H1 (cell line): Measurements from ENCODE around the gene TPRA1. TPM values are rescaled to one million over a fixed set of nuclear protein-coding genes. Genes with fewer than 3 reads are reported as not detected.

Source experiments
- ASH2L ChIP-seq: fragments of 200-600, 300-600 bp; sonication (generic); IDR thresholded peaks from one replicate; pipeline ENCODE4 v1.7.1; 2017; ENCODE audit warnings: low read length
- CHD1 ChIP-seq: IDR thresholded peaks from 2 replicates; pipeline ENCODE4 v1.6.1; 2012; ENCODE audit warnings: low read depth, low read length, improper control_type of control experiment
- CTBP2 ChIP-seq: IDR thresholded peaks from 2 replicates; pipeline ENCODE4 v1.7.0; 2011; ENCODE audit warnings: borderline replicate concordance, mild to moderate bottlenecking, moderate library complexity, mixed read lengths, low read length; ENCODE audit not compliant: insufficient read depth, insufficient read length
- EGR1 ChIP-seq: IDR thresholded peaks from 2 replicates; pipeline ENCODE4 v1.6.1; 2011; ENCODE audit warnings: low read depth, low read length, borderline replicate concordance
- JUND ChIP-seq: IDR thresholded peaks from 2 replicates; pipeline ENCODE4 v1.6.1; 2011; ENCODE audit warnings: mild to moderate bottlenecking, improper control_type of control experiment, low read length
- KDM5A ChIP-seq: fragments of 200-600 bp; IDR thresholded peaks from 2 replicates; pipeline ENCODE4 v1.7.1; 2012; ENCODE audit warnings: mild to moderate bottlenecking, low read length, inconsistent platforms, mixed read lengths
- MAX ChIP-seq: IDR thresholded peaks from 2 replicates; pipeline ENCODE4 v1.6.1; 2012; ENCODE audit warnings: inconsistent platforms
- POLR2AphosphoS5 ChIP-seq: IDR thresholded peaks from 2 replicates; pipeline ENCODE4 v1.6.1; 2011; ENCODE audit warnings: low read depth, low read length
- SIN3A ChIP-seq, 2 experiments: IDR thresholded peaks in 1 of 2; conservative IDR thresholded peaks in 1 of 2; 2 replicates each; pipeline ENCODE4 v1.6.1; 2011 to 2012; ENCODE audit warnings: low read length in 2 of 2, improper control_type of control experiment in 1 of 2, low read depth in 1 of 2, mild to moderate bottlenecking in 1 of 2
- SUZ12 ChIP-seq: fragments of 200-600 bp; sonication (generic); IDR thresholded peaks from 2 replicates; pipeline ENCODE4 v1.6.1; 2012; ENCODE audit warnings: mild to moderate bottlenecking, inconsistent platforms, low read length, moderate library complexity, mixed read lengths
- TAF1 ChIP-seq: IDR thresholded peaks from 2 replicates; pipeline ENCODE4 v1.6.1; 2011; ENCODE audit warnings: mild to moderate bottlenecking, low read depth, low read length
- ZNF274 ChIP-seq: IDR thresholded peaks from 2 replicates; pipeline ENCODE4 v1.7.0; 2012; ENCODE audit warnings: low read length, borderline replicate concordance; ENCODE audit errors: extremely low read depth
- polyA plus RNA-seq, 7 experiments: library from polyadenylated mRNA; depleted of rRNA in 3 of 7; stranded (reverse) in 5 of 7; unstranded in 2 of 7; fragments of >200 nt in 5 of 7; fragments of 200-250 nt in 2 of 7; gene quantifications; 1 replicate in 5 of 7; 2 replicates in 1 of 7; 4 replicates in 1 of 7; pipeline versions ENCODE4 v1.2.1 to v1.2.3, GENCODE V29; 2011 to 2013; ENCODE audit warnings: missing spikeins in 2 of 7, mixed read lengths in 2 of 7
- total RNA-seq: library from RNA; stranded (reverse); fragmentation: NEBNext Ultra II Directional; extraction: Animal tissue kit (Norgen Biotek cat#: 25700); gene quantifications from 2 replicates; pipeline ENCODE4 v1.2.1, GENCODE V29; 2021
- TF ChIP-seq, protein P1 (sequence below): IDR thresholded peaks from 2 replicates; pipeline ENCODE4 v1.6.1; 2012; ENCODE audit warnings: inconsistent platforms

The TPRA1 gene
- total and polyA plus RNA-seq, 2 of the 8 experiments (the other 6 are each of a cell fraction or from before 2014, with no cell fraction given) = 18.8 to 38.5 TPM

GRCh38 chr3:127536830-127537812, 53.4 kb downstream of the TPRA1 start (continued):
- TF ChIP-seq, protein P1, sequence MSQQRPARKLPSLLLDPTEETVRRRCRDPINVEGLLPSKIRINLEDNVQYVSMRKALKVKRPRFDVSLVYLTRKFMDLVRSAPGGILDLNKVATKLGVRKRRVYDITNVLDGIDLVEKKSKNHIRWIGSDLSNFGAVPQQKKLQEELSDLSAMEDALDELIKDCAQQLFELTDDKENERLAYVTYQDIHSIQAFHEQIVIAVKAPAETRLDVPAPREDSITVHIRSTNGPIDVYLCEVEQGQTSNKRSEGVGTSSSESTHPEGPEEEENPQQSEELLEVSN = peak; percentile 95
- TF ChIP-seq SIN3A (conservative IDR thresholded peaks at IDR 0.05 in 1 of 2, IDR thresholded peaks at IDR 0.05 in 1 of 2; ENCODE audit: low read depth in 1 of 2, low read length in 2 of 2) (no peak), CHD1 (no peak), TAF1 (0 out of 2 replicates have a peak, but pooled peaks have one; percentile 35), ASH2L (peak; percentile 27), CTBP2 (no peak), POLR2AphosphoS5 (no peak), MAX (peak; percentile 69), ZNF274 (no peak), SUZ12 (no peak), EGR1 (no peak), JUND (no peak), KDM5A (no peak)
